SU-DHL-6 (cell line): ENCODE results near the gene ATXN2.

Source experiments
- EZH2phosphoT487 ChIP-seq: fragments of 200-600 bp; sonication (generic), shearing (Covaris generic); conservative IDR thresholded peaks from 2 replicates; pipeline ENCODE4 v1.6.1; 2018; ENCODE audit warnings: mild to moderate bottlenecking, antibody characterized with exemption, low read length, moderate library complexity, mixed read lengths
- TF ChIP-seq, protein P1 (sequence below): fragments of 200-600 bp; sonication (generic); IDR thresholded peaks from one replicate; pipeline ENCODE4 v1.5.1; 2017; ENCODE audit warnings: antibody characterized with exemption, mild to moderate bottlenecking, low read length, moderate library complexity; ENCODE audit not compliant: insufficient read depth, poor library complexity, severe bottlenecking

GRCh38 chr12:111519083-111519482, 80.0 kb downstream of the ATXN2 start:
- TF ChIP-seq, protein P1, sequence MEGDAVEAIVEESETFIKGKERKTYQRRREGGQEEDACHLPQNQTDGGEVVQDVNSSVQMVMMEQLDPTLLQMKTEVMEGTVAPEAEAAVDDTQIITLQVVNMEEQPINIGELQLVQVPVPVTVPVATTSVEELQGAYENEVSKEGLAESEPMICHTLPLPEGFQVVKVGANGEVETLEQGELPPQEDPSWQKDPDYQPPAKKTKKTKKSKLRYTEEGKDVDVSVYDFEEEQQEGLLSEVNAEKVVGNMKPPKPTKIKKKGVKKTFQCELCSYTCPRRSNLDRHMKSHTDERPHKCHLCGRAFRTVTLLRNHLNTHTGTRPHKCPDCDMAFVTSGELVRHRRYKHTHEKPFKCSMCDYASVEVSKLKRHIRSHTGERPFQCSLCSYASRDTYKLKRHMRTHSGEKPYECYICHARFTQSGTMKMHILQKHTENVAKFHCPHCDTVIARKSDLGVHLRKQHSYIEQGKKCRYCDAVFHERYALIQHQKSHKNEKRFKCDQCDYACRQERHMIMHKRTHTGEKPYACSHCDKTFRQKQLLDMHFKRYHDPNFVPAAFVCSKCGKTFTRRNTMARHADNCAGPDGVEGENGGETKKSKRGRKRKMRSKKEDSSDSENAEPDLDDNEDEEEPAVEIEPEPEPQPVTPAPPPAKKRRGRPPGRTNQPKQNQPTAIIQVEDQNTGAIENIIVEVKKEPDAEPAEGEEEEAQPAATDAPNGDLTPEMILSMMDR = no peak
- TF ChIP-seq EZH2phosphoT487 = no peak
